ENCODE results near the gene MACF1.

MACF1 gene

GRCh38 chr1:39397487-39397886 lies 193.0 kb downstream of the MACF1 start:
- DNase-seq, result no peak

- DNase-seq, result peak; percentile 73
These were observed 194.0 kb downstream of the MACF1 start for GRCh38 chr1:39398278-39399021.

GRCh38 chr1:39401106-39401505 lies 196.6 kb downstream of the MACF1 start:
- no peak for DNase-seq

GRCh38 chr1:39404876-39405275 lies 200.4 kb downstream of the MACF1 start:
- no peak for DNase-seq

- DNase-seq, result no peak
These were observed 200.9 kb downstream of the MACF1 start for GRCh38 chr1:39405358-39405757.

- no peak for DNase-seq
These were observed 202.3 kb downstream of the MACF1 start for GRCh38 chr1:39406533-39407450.

- no peak for DNase-seq
These were observed 203.0 kb downstream of the MACF1 start for GRCh38 chr1:39407510-39407895.

GRCh38 chr1:39407896-39408640 lies 203.6 kb downstream of the MACF1 start:
- DNase-seq, result no peak

GRCh38 chr1:39408641-39409054 lies 204.2 kb downstream of the MACF1 start:
- DNase-seq, result peak; percentile 92

GRCh38 chr1:39409055-39409816 lies 204.7 kb downstream of the MACF1 start:
- peak; percentile 26 for DNase-seq

GRCh38 chr1:39410915-39411436 lies 206.5 kb downstream of the MACF1 start:
- peak; percentile 73 for DNase-seq

- peak; percentile 46 for DNase-seq
These were observed 207.3 kb downstream of the MACF1 start for GRCh38 chr1:39411526-39412478.

GRCh38 chr1:39412892-39413291 lies 208.4 kb downstream of the MACF1 start:
- no peak for DNase-seq

GRCh38 chr1:39413902-39414528 lies 209.5 kb downstream of the MACF1 start:
- DNase-seq, result no peak

- DNase-seq, result no peak
These were observed 211.1 kb downstream of the MACF1 start for GRCh38 chr1:39415553-39415952.

- no peak for DNase-seq
These were observed 212.1 kb downstream of the MACF1 start for GRCh38 chr1:39416609-39417008.

GRCh38 chr1:39418236-39418635 lies 213.7 kb downstream of the MACF1 start:
- no peak for DNase-seq

- no peak for DNase-seq
These were observed 216.0 kb downstream of the MACF1 start for GRCh38 chr1:39420493-39420892.

- DNase-seq, result peak; percentile 60
These were observed 218.1 kb downstream of the MACF1 start for GRCh38 chr1:39422614-39423013.

- DNase-seq, result no peak
These were observed 220.7 kb downstream of the MACF1 start for GRCh38 chr1:39425151-39425550.

GRCh38 chr1:39425634-39426033 lies 221.1 kb downstream of the MACF1 start:
- DNase-seq, result no peak
